Thyroid gland (tissue), 4 donors: Measurements from ENCODE around the gene SSTR5.

Experiments
- CTCF ChIP-seq, 6 experiments: fragments of 200-600 bp in 3 of 6; fragments of 450-650 bp in 3 of 6; sonication (generic) in 3 of 6; IDR thresholded peaks; one replicate each; pipeline ENCODE4 v1.5.1; 2016 to 2019; ENCODE audit warnings: antibody characterized with exemption in 6 of 6, mild to moderate bottlenecking in 2 of 6, inconsistent platforms in 1 of 6, moderate library complexity in 1 of 6
- POLR2A ChIP-seq, 2 donors: fragments of 450-650 bp; IDR thresholded peaks; one replicate each; pipeline ENCODE4 v1.6.1; 2017; ENCODE audit warnings: antibody characterized with exemption in 2 of 2, mild to moderate bottlenecking in 2 of 2, moderate library complexity in 1 of 2

DNA sequence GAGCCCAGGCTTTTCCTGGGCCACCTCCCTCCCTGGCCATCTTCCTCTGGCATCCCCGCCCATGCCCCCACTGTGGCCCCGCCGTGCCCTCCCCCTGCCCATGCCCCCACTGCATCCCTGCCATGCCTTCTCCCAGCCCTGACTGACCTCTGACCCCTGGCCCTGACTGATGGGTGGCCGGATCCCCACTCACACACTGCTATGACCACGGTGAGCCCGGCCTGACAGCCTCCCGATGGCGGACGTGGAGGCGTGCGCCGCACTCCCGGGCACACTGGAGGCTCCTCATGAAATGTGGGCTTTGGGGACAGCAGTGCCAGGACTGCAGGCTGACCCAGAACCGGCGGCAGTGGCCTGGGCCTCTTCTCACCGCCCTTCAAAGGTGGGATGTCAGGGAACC lies 34.1 kb downstream of the SSTR5 start:
- TF ChIP-seq CTCF (IDR thresholded peaks at IDR 0.05), result no peak
- TF ChIP-seq POLR2A (IDR thresholded peaks at IDR 0.05), result no peak
